GM21619 (cell line): Measurements from ENCODE around the gene SLC25A19.
"Not testable (repeated sequence)": the region's sequence is repeated elsewhere in the genome, so short reads cannot be mapped to it uniquely, and the experiment has no call there.

Source experiments
- ATAC-seq: cut with Tn5 transposase; IDR thresholded peaks from one replicate; pipeline ENCODE4 v1.9.1; 2021; ENCODE audit not compliant: unreplicated experiment

The SLC25A19 gene

DNA sequence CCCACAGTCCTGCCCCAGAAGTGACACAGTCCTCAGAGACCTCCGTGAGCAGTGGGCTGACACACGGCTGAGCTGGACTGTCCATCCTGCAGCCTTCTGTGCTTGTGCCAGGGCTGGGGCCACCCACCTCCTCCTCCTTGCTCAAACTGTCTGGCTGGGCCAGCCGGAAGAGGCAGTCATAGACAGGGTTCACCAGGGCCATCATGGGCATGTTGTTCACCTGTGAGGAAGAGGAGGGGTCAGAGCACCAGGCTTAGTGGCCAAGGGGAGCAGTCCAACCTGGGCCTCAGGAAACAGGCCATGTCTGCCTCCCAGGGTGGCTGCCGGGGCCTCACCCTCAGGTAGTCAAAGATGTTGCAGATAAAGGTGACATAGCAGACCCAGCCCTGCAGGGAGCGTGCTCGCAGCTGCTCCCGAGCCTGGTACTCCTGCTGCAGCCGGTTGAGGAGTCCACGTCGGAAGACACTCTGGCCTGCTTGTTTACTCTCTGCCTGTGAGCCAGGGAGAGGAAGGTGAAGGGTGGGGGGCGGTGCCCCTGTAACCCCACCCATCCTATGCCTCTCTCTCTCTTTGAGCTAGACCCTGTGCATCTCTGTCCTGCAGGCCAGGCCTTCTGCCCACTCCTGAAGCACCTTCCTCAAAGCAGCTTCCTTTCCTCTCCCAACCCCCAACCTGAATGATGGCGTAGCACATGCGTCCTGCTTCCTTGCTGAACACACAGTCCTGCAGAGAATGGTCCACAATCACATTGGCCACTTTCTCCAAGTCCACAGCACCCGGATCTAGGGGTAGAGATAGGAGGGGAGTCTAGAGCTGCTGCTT, 21.6 kb downstream of the SLC25A19 start:
- ATAC-seq, result no peak

DNA sequence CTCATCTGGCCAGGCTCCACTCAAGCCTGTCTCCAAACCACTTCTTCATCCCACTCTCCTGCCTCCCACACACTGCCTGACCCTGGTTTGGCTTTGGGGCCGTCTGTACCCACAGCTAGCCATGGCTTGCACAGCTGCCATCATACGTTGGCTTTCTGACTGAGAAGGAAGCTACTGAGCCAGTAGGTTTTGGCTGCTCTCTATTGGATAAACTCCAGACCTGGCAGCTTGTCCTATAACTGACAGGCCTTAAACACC, 22.2 kb downstream of the SLC25A19 start:
- ATAC-seq, result no peak

- no peak for ATAC-seq
These were observed 22.7 kb downstream of the SLC25A19 start for GRCh38 chr17:75266316-75267152.

DNA sequence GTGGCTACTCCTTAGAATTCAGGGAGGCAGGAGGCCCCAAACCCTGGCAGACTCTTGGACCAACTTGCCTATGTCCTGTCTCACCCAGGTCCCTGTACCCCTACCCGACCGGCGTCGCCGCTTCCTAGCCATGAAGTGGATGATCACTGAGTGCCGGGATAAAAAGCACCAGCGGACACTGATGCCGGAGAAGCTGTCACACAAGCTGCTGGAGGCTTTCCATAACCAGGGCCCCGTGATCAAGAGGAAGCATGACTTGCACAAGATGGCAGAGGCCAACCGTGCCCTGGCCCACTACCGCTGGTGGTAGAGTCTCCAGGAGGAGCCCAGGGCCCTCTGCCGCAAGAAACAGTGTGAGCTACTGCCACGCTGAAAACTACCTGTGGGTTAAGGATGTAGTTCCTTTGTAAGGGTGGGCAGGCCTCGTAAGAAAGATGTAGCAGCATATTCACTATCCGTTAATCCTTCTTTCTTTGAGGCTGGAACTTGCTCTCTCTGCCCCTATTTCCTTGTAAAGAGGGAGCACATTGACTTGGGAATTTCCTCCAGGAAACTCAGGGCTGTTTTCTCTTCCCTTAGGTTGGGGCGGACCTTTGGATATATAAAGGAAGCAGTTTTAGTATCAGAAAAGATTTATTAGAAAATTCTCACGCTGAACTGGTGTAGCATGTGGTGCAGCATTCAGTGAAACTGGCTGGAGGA, 23.5 kb downstream of the SLC25A19 start:
- no peak for ATAC-seq

DNA sequence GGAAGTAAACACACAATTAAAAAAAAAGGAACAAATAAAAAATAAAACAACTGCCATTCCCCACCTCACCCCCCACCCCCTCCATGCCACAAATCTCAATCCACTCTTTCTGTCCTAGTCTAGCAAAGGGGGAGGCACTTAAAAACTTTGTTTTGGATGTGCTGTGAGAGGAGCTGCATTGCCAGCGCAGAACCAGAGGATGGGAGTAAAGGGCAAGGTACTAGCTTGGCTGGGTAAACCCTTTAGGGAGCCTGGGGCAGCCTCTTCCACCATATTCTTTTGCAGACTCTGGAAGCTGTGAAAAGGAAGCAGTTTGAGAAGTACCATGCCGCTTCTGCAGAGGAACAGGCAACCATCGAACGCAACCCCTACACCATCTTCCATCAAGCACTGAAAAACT, 26.2 kb downstream of the SLC25A19 start:
- ATAC-seq, result no peak

DNA sequence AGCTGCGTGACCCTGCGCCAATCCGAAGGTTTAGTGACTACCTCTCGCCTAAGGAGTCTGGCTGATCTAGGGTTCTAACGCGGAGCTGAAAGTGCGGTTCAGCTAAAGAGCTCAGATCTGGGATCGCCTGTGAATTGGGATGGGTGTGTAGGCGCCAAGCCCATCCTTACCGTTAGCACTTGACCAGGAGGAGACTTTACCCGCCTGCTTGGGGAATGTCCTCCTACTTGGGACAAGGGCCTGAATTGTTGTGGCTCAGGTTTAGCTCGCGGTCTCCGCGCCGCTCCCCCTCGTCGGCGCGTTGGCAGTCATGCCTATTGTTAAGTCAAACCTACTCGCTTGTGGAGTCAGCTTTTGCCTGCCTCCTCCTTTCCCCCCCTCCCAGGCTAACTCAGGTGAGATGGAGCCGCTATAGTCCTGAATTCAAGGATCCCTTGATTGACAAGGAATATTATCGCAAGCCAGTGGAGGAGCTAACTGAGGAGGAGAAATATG, 27.1 kb downstream of the SLC25A19 start:
- no peak for ATAC-seq

DNA sequence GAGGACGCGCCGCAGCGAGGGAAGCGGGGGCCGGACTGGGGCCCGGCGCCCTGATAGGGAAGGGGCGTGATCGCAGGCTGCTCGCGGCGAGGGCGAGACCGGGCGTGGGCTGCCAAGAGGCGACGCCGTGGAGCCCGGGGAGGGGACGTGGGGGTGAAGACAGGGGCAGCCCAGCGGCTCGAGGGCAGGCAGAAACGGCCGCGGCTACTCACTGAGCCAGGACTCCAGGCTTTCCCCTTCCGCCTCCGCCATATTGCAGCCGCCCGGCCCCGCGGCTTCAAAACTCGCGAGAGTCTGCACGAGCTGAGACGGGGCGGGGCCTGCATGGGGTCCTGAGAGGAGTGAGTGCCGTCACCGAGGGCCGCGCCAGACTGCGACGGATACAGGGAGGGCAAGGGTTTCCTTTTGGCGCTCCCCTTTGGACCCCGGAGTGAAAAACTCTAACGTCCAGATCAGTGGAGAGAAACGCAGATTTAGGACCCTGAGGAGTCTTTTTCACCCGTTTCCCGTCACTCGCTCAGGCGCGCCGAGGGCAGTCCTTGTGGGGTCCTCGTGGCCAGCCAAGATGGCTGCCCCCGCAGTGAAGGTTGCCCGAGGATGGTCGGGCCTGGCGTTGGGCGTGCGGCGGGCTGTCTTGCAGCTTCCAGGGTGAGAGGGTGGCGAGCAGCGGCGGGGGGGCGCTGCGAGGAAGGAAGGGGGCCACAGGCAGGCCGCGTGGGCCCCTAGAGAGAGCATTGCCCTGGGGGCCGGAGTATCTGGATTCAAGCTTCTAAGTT, 27.7 kb downstream of the SLC25A19 start, which contains the start of the genes GGA3 and MRPS7:
Gene GGA3, minus strand, starts transcription at position 271 of the 776 bp plus-strand sequence. Its CDS starts 19 bp downstream, at position 252.
Gene MRPS7, plus strand, starts transcription at position 544 of the 776 bp plus-strand sequence. Its CDS starts 22 bp downstream, at position 566.
- ATAC-seq, result peak; percentile 90

- peak; percentile 28 for ATAC-seq
These were observed 28.4 kb downstream of the SLC25A19 start for GRCh38 chr17:75260641-75261335.

- ATAC-seq, result not testable (repeated sequence)
These were observed 32.0 kb downstream of the SLC25A19 start for GRCh38 chr17:75257228-75257627.

DNA sequence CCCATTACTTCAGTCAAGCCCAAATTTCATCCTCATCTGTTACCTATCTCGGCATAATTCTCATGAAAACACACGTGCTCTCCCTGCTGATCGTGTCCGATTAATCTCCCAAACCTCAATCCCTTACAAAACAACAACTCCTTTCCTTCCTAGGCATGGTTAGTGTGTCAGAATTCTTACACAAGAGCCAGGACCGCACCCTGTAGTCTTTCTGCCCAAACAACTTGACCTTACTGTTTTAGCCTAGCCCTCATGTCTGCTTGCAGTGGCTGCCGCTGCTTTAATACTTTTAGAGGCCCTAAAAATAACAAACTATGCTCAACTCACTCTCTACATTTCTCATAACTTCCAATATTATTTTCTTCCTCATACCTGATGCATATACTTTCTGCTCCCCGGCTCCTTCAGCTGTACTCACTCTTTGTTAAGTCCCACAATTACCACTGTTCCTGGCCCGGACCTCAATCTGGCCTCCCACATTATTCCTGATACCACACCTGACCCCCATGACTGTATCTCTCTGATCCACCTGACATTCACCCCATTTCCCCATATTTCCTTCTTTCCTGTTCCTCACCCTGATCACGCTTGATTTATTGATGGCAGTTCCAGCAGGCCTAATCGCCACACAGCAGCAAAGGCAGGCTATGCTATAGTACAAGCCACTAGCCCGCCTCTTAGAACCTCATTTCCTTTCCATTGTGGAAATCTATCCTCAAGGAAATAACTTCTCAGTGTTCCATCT, 33.1 kb downstream of the SLC25A19 start:
- not testable (repeated sequence) for ATAC-seq

DNA sequence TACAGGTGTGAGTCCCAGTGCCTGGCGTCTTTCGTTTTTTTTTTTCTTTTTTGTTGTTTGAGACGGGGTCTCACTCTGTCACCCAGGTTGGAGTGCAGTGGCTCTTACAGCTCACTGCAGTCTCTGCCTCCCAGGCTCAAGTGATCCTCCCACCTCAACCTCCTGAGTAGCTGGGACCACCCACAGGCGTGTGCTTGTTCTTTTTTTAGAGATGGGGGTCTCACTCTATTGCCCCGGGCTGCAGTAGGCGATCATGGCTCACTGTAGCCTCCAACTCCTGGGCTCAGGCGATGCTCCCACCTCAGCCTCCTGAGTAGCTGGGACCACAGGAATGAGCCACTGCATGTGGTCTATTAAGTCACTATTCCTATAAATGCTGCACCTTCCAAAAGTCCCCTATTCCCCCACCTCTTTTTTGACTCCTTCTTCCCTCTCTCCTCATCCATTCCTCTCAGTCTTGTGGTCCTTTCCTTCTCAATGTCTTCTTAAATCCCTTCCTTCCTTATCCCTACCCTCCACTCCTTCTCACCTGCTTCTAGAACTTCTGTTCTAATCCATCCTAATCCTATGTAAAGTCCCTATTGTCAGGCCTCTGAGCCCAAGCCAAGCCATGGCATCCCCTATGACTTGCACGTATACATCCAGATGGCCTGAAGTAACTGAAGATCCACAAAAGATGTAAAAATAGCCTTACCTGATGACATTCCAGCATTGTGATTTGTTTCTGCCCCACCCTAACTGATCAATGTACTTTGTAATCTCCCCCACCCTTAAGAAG, 37.0 kb downstream of the SLC25A19 start:
- no peak for ATAC-seq

DNA sequence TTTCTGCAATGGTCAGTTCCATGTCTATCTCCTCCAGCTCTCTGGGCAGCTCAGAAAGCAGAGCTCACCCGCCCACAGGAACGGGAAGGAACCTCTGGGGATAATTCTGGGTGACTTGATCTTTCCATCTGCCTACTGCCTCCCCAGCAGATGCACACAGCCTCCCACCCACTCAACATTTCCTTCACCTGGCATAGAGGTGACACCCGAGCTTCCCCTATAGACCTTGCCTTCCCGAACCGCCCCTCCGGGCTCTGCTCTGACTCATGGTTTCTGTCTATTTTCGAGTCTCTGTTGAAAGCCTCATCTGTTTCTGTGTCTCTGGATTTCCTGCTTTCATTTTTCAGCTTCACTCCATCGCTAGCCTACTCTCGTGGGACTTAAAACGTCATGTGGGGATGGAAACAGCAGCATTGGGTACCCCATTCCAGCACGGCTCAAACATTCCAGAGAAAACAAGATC, 39.2 kb downstream of the SLC25A19 start:
- ATAC-seq, result peak; percentile 90

DNA sequence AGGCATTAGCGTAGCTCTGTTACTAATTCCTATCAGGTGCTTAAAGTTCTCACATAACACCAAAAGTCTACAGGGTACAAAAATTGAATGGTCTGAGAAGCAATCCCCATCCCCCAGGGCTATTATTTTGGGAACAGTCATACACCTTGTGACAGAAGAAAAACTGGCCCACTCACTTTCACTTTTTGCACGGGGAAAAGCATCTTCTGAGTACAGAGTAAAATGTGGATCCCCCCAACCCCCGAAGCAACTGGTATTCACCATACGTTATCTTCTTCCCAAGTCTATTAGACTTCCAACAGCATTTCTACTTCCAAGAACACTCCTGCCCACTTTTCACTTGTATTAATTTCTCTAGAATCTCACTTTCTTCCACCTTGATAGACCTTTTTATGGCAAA, 39.7 kb downstream of the SLC25A19 start:
- ATAC-seq, result no peak

GRCh38 chr17:75246404-75246803, 42.8 kb downstream of the SLC25A19 start:
- ATAC-seq, result no peak

GRCh38 chr17:75245011-75245410, 44.2 kb downstream of the SLC25A19 start:
- ATAC-seq, result no peak

GRCh38 chr17:75244133-75244866, 44.9 kb downstream of the SLC25A19 start:
- no peak for ATAC-seq

GRCh38 chr17:75242461-75243042, 46.7 kb downstream of the SLC25A19 start:
- no peak for ATAC-seq
